GM19468 (cell line): Measurements from ENCODE around the gene MAPKAP1.

Source experiments
- ATAC-seq: cut with Tn5 transposase; IDR thresholded peaks from one replicate; pipeline ENCODE4 v1.9.1; 2021; ENCODE audit warnings: mild to moderate bottlenecking, moderate library complexity, moderate number of reproducible peaks; ENCODE audit not compliant: unreplicated experiment; ENCODE audit errors: extremely low read depth

Gene MAPKAP1

GRCh38 chr9:125681086-125681622 lies 25.9 kb downstream of the MAPKAP1 start:
- no peak for ATAC-seq

- no peak for ATAC-seq
These were observed 26.6 kb downstream of the MAPKAP1 start for GRCh38 chr9:125680445-125680844.

GRCh38 chr9:125679597-125680189 lies 27.3 kb downstream of the MAPKAP1 start:
- ATAC-seq: no peak

- ATAC-seq: no peak
These were observed 31.7 kb downstream of the MAPKAP1 start for GRCh38 chr9:125674981-125675973.

GRCh38 chr9:125672876-125673275 lies 34.1 kb downstream of the MAPKAP1 start:
- no peak for ATAC-seq

- no peak for ATAC-seq
These were observed 43.9 kb downstream of the MAPKAP1 start for GRCh38 chr9:125663127-125663526.

GRCh38 chr9:125660557-125660956 lies 46.5 kb downstream of the MAPKAP1 start:
- ATAC-seq: no peak

GRCh38 chr9:125659954-125660353 lies 47.1 kb downstream of the MAPKAP1 start:
- no peak for ATAC-seq

GRCh38 chr9:125659201-125659840 lies 47.7 kb downstream of the MAPKAP1 start:
- ATAC-seq: no peak

GRCh38 chr9:125656560-125656959 lies 50.4 kb downstream of the MAPKAP1 start:
- no peak for ATAC-seq

GRCh38 chr9:125655691-125656410 lies 51.2 kb downstream of the MAPKAP1 start:
- ATAC-seq: no peak

- no peak for ATAC-seq
These were observed 51.9 kb downstream of the MAPKAP1 start for GRCh38 chr9:125655066-125655633.

GRCh38 chr9:125654121-125654520 lies 52.9 kb downstream of the MAPKAP1 start:
- ATAC-seq: no peak

- ATAC-seq: no peak
These were observed 53.7 kb downstream of the MAPKAP1 start for GRCh38 chr9:125653325-125653724.

GRCh38 chr9:125652759-125653158 lies 54.2 kb downstream of the MAPKAP1 start:
- no peak for ATAC-seq

- no peak for ATAC-seq
These were observed 54.8 kb downstream of the MAPKAP1 start for GRCh38 chr9:125652233-125652594.

- ATAC-seq: no peak
These were observed 55.3 kb downstream of the MAPKAP1 start for GRCh38 chr9:125651576-125652232.

- ATAC-seq: no peak
These were observed 56.7 kb downstream of the MAPKAP1 start for GRCh38 chr9:125650271-125650737.

- no peak for ATAC-seq
These were observed 57.2 kb downstream of the MAPKAP1 start for GRCh38 chr9:125649826-125650225.
